Neural crest cell (in vitro differentiated cells): ENCODE results near the gene GABRB1. TPM values are rescaled to one million over a fixed set of nuclear protein-coding genes. Genes with fewer than 3 reads are reported as not detected.
A peak's percentile ranks its signal among the peaks of the same experiment; 100 is the strongest.

ENCODE experiments used
- DNase-seq: peaks from one replicate; pipeline ENCODE4 v3.0.0; 2021; ENCODE audit warnings: low read depth, mixed read lengths, low spot score
- H3K27ac Mint-ChIP-seq: one replicate; pipeline ENCODE4 v1.8.0; 2021; ENCODE audit warnings: mild to moderate bottlenecking, mixed read lengths; ENCODE audit not compliant: unreplicated experiment
- H3K27me3 Mint-ChIP-seq: 2 replicates; pipeline ENCODE4 v1.8.0; 2021; ENCODE audit warnings: low read depth, mild to moderate bottlenecking, mixed read lengths
- H3K36me3 Mint-ChIP-seq: 2 replicates; pipeline ENCODE4 v1.8.0; 2021; ENCODE audit warnings: low read depth, mild to moderate bottlenecking, mixed read lengths
- H3K4me1 Mint-ChIP-seq: 2 replicates; pipeline ENCODE4 v1.8.0; 2021; ENCODE audit warnings: mixed read lengths
- H3K4me3 Mint-ChIP-seq: one replicate; pipeline ENCODE4 v1.8.0; 2021; ENCODE audit warnings: mild to moderate bottlenecking, mixed read lengths
- H3K9me3 Mint-ChIP-seq: 2 replicates; pipeline ENCODE4 v1.8.0; 2021; ENCODE audit warnings: mixed read lengths
- CTCF ChIP-seq: fragments of 200-600 bp; sonication (generic); conservative IDR thresholded peaks from 2 replicates; pipeline ENCODE4 v1.5.0; 2021; ENCODE audit warnings: antibody characterized with exemption, mild to moderate bottlenecking
- total RNA-seq: library from RNA; stranded (reverse); gene quantifications from 2 replicates; pipeline ENCODE4 v1.2.1, GENCODE V29; 2021

The GABRB1 gene
- total RNA-seq, 1 donor from 2014 or later, result not detected

- no peak for TF ChIP-seq CTCF
- Mint-ChIP-seq H3K27me3 (peaks cover 7% of the 10 kb centered on the region), H3K4me3 (no peak overlapping the region), H3K36me3 (no peaks in the 10 kb centered on the region), H3K27ac (no peak overlapping the region), H3K4me1 (no peaks in the 10 kb centered on the region), H3K9me3 (no peaks in the 10 kb centered on the region)
- no peak for DNase-seq
Measured at GRCh38 chr4:47110546-47111132, 79.3 kb downstream of the GABRB1 start.

GRCh38 chr4:47118192-47118929 is 87.0 kb downstream of the GABRB1 start:
- H3K4me1 Mint-ChIP-seq, result no peaks in the 10 kb centered on the region
- no peak overlapping the region for H3K27ac Mint-ChIP-seq
- no peaks in the 10 kb centered on the region for H3K9me3 Mint-ChIP-seq
- DNase-seq, result no peak
- H3K4me3 Mint-ChIP-seq, result no peak overlapping the region
- peaks cover 3% of the 10 kb centered on the region for H3K27me3 Mint-ChIP-seq
- no peak for TF ChIP-seq CTCF
- no peaks in the 10 kb centered on the region for H3K36me3 Mint-ChIP-seq

- no peaks in the 10 kb centered on the region for H3K36me3 Mint-ChIP-seq
- no peak overlapping the region for H3K27ac Mint-ChIP-seq
- H3K4me3 Mint-ChIP-seq, result no peak overlapping the region
- no peak for DNase-seq
- H3K4me1 Mint-ChIP-seq, result no peaks in the 10 kb centered on the region
- no peaks in the 10 kb centered on the region for H3K9me3 Mint-ChIP-seq
- no peak for TF ChIP-seq CTCF
- peaks cover 3% of the 10 kb centered on the region for H3K27me3 Mint-ChIP-seq
Measured at GRCh38 chr4:47120783-47121182, 89.4 kb downstream of the GABRB1 start.

GRCh38 chr4:47122592-47123291 is 91.4 kb downstream of the GABRB1 start:
- H3K27ac Mint-ChIP-seq, result no peak overlapping the region
- H3K27me3 Mint-ChIP-seq, result peaks cover 9% of the 10 kb centered on the region
- no peaks in the 10 kb centered on the region for H3K36me3 Mint-ChIP-seq
- no peaks in the 10 kb centered on the region for H3K9me3 Mint-ChIP-seq
- peak; percentile 65 for DNase-seq
- no peaks in the 10 kb centered on the region for H3K4me1 Mint-ChIP-seq
- no peak overlapping the region for H3K4me3 Mint-ChIP-seq
- peak; percentile 93 for TF ChIP-seq CTCF

- DNase-seq, result no peak
- no peaks in the 10 kb centered on the region for H3K4me1 Mint-ChIP-seq
- no peak overlapping the region for H3K4me3 Mint-ChIP-seq
- H3K27me3 Mint-ChIP-seq, result peaks cover 12% of the 10 kb centered on the region
- no peak overlapping the region for H3K27ac Mint-ChIP-seq
- peaks cover 3% of the 10 kb centered on the region for H3K9me3 Mint-ChIP-seq
- TF ChIP-seq CTCF, result no peak
- no peaks in the 10 kb centered on the region for H3K36me3 Mint-ChIP-seq
Measured at GRCh38 chr4:47128991-47129390, 97.6 kb downstream of the GABRB1 start.
